ENCODE data around the gene SRM.
"Not testable (repeated sequence)": the region's sequence is repeated elsewhere in the genome, so short reads cannot be mapped to it uniquely, and the experiment has no call there.

SRM gene

GRCh38 chr1:11024154-11024873 is 35.5 kb downstream of the SRM start:
- in situ Hi-C loops (cut with MboI; ENCODE audit: low sequenced_read_pairs) = no loop called here

- in situ Hi-C loops (cut with MboI; ENCODE audit: low sequenced_read_pairs) = no loop called here
These were observed 36.6 kb downstream of the SRM start for GRCh38 chr1:11023201-11023600.

- in situ Hi-C loops (cut with MboI; ENCODE audit: low sequenced_read_pairs) = no loop called here
These were observed 39.8 kb downstream of the SRM start for GRCh38 chr1:11019971-11020370.

GRCh38 chr1:11019358-11019757 is 40.5 kb downstream of the SRM start:
- in situ Hi-C loops (cut with MboI; ENCODE audit: low sequenced_read_pairs) = not testable (repeated sequence)

GRCh38 chr1:11013160-11013531 is 46.7 kb downstream of the SRM start:
- in situ Hi-C loops (cut with MboI; ENCODE audit: low sequenced_read_pairs) = no loop called here

- in situ Hi-C loops (cut with MboI; ENCODE audit: low sequenced_read_pairs) = no loop called here
These were observed 47.3 kb downstream of the SRM start, which contains the start of gene TARDBP for GRCh38 chr1:11012260-11013159. TSS of gene TARDBP (plus strand) at chr1:11012654. CDS start at chr1:11013728, 1,074 bp downstream.
